ENCODE results near the gene CNIH3. TPM values are rescaled to one million over a fixed set of nuclear protein-coding genes. Genes with fewer than 3 reads are reported as not detected.

The CNIH3 gene
- total and polyA plus RNA-seq, 8 donors: 2.0 to 10.5 (median 3.6) TPM

GRCh38 chr1:224711876-224712275, 95.8 kb downstream of the CNIH3 start:
- intact Hi-C loops (cut with DNase I): no loop called here
- WGBS, 2 donors: 18 to 26% methylated on average over 3 of the region's 3 CpGs

GRCh38 chr1:224713228-224713627, 97.1 kb downstream of the CNIH3 start:
- no peak overlapping the region for H3K27ac ChIP-seq
- H3K4me3 ChIP-seq: no peak overlapping the region
- FAIRE-seq: no peak
- WGBS, 2 donors: 89 to 94% methylated on average over 1 of the region's 1 CpG
- TF ChIP-seq CTCF (IDR thresholded peaks at IDR 0.05): no peak
- H3K9me3 ChIP-seq: no peaks in the 10 kb centered on the region
- intact Hi-C loops (cut with DNase I): no loop called here
- H3K4me1 ChIP-seq: no peaks in the 10 kb centered on the region
- no peaks in the 10 kb centered on the region for H3K36me3 ChIP-seq
- no peak for DNase-seq
- no peaks in the 10 kb centered on the region for H3K27me3 ChIP-seq
- no peak for ATAC-seq

More at GRCh38 chr1:224711876-224712275, 95.8 kb downstream of the CNIH3 start:
- no peak for ATAC-seq
- Histone ChIP-seq H3K9me3 (no peaks in the 10 kb centered on the region), H3K4me3 (no peak overlapping the region), H3K27me3 (no peaks in the 10 kb centered on the region), H3K36me3 (no peaks in the 10 kb centered on the region), H3K4me1 (no peaks in the 10 kb centered on the region), H3K27ac (no peak overlapping the region)
- FAIRE-seq: no peak
- no peak for TF ChIP-seq CTCF (IDR thresholded peaks at IDR 0.05)
- no peak for DNase-seq

- Histone ChIP-seq H3K27me3 (no peaks in the 10 kb centered on the region), H3K4me3 (no peak overlapping the region), H3K4me1 (no peaks in the 10 kb centered on the region), H3K36me3 (no peaks in the 10 kb centered on the region), H3K27ac (no peak overlapping the region), H3K9me3 (no peaks in the 10 kb centered on the region)
- DNase-seq (no peak), FAIRE-seq (no peak), ATAC-seq (peak in 1 of 4 donors; percentile 42)
- intact Hi-C loops (cut with DNase I): no loop called here
- TF ChIP-seq CTCF (IDR thresholded peaks at IDR 0.05): no peak
- 65 to 73% methylated on average over 6 of the region's 6 CpGs for whole genome bisulfite sequencing, 2 donors
Measured at GRCh38 chr1:224714553-224714952, 98.4 kb downstream of the CNIH3 start.

GRCh38 chr1:224718470-224719053, 102.4 kb downstream of the CNIH3 start:
- H3K4me3 ChIP-seq: no peak overlapping the region
- ATAC-seq (no peak), DNase-seq (no peak), FAIRE-seq (no peak)
- 86 to 92% methylated on average over 9 of the region's 9 CpGs for WGBS, 2 donors
- H3K27me3 ChIP-seq: no peaks in the 10 kb centered on the region
- no peaks in the 10 kb centered on the region for H3K4me1 ChIP-seq
- no peaks in the 10 kb centered on the region for H3K36me3 ChIP-seq
- intact Hi-C loops (cut with DNase I): no loop called here
- TF ChIP-seq CTCF (IDR thresholded peaks at IDR 0.05): no peak
- no peak overlapping the region for H3K27ac ChIP-seq
- H3K9me3 ChIP-seq: no peaks in the 10 kb centered on the region

GRCh38 chr1:224719716-224720115, 103.6 kb downstream of the CNIH3 start:
- Histone ChIP-seq H3K9me3 (no peaks in the 10 kb centered on the region), H3K4me1 (no peaks in the 10 kb centered on the region), H3K36me3 (no peaks in the 10 kb centered on the region), H3K4me3 (no peak overlapping the region), H3K27ac (no peak overlapping the region), H3K27me3 (no peaks in the 10 kb centered on the region)
- 41 to 54% methylated on average over 4 of the region's 4 CpGs for WGBS, 2 donors
- ATAC-seq (peak in 1 of 4 donors; percentile 34), DNase-seq (no peak), FAIRE-seq (no peak)
- intact Hi-C loops (cut with DNase I): no loop called here
- no peak for TF ChIP-seq CTCF (IDR thresholded peaks at IDR 0.05)
